ENCODE measurements around the gene CXorf51A.
"Not testable (repeated sequence)": the region's sequence is repeated elsewhere in the genome, so short reads cannot be mapped to it uniquely, and the experiment has no call there.

Gene CXorf51A

GRCh38 chrX:146814644-146815043 lies at the start of gene CXorf51A:
TSS of gene CXorf51A (minus strand) at chrX:146814744. CDS start at chrX:146814723, 21 bp downstream.
- not testable (repeated sequence) for DNase-seq

- TF ChIP-seq GATA1 (IDR thresholded peaks at IDR 0.05; ENCODE audit: low read depth, low read length) (no peak), POLR2A (IDR thresholded peaks at IDR 0.05; ENCODE audit: low read length) (no peak)
- no peak for DNase-seq
Observed at GRCh38 chrX:146863566-146863965, 49.0 kb upstream of the CXorf51A start.

GRCh38 chrX:146854281-146854680 lies 39.7 kb upstream of the CXorf51A start:
- no peak for TF ChIP-seq GATA1 (IDR thresholded peaks at IDR 0.05; ENCODE audit: low read depth, low read length)
- no peak for DNase-seq

- no peak for TF ChIP-seq POLR2A (IDR thresholded peaks at IDR 0.05; ENCODE audit: low read length)
- no peak for DNase-seq
Observed at GRCh38 chrX:146831994-146832393, 17.4 kb upstream of the CXorf51A start.

GRCh38 chrX:146809471-146809870 lies 5.1 kb downstream of the CXorf51A start, which contains the start of gene CXorf51B:
TSS of gene CXorf51B (plus strand) at chrX:146809771. CDS start at chrX:146809792, 21 bp downstream.
- DNase-seq = not testable (repeated sequence)
